H1 (cell line): ENCODE results near the gene TOM1L2. TPM values are rescaled to one million over a fixed set of nuclear protein-coding genes. Genes with fewer than 3 reads are reported as not detected.

ENCODE experiments used
- CTCF ChIA-PET: fragments of 300-600 bp; sonication (Branson Sonifier 250); formaldehyde crosslinking; loops from one replicate; lab custom pipeline; 2021; ENCODE audit not compliant: partially characterized antibody; lab: Charles Lee
- POLR2A ChIA-PET: fragments of 300-600 bp; sonication (Branson Sonifier 250); formaldehyde crosslinking; loops from one replicate; lab custom pipeline; 2021; ENCODE audit warnings: inconsistent platforms; ENCODE audit not compliant: partially characterized antibody; lab: Charles Lee
- DNase-seq, 2 experiments: peaks; one replicate each; pipeline versions ENCODE4 v3.0.0 to v3.0.0-alpha.2; 2010 to 2022; ENCODE audit warnings: low spot score in 2 of 2, low read depth in 1 of 2, mixed read lengths in 1 of 2
- FAIRE-seq: peaks from 2 replicates; lab custom pipeline; 2011; peaks lifted over from hg19 to GRCh38; lab: Jason Lieb, UNC
- H2AFZ ChIP-seq: 2 replicates; pipeline ENCODE4 v1.8.1; 2012; ENCODE audit warnings: low read length, inconsistent platforms
- H2AK5ac ChIP-seq: 2 replicates; pipeline ENCODE4 v1.6.1; 2013; ENCODE audit warnings: low read depth, low read length
- H2BK120ac ChIP-seq: replicated peaks from 2 replicates; pipeline ENCODE3; 2013; ENCODE audit warnings: low read depth, low read length, inconsistent platforms
- H2BK12ac ChIP-seq: 2 replicates; pipeline ENCODE4 v1.6.1; 2013; ENCODE audit warnings: low read depth, low read length
- H2BK15ac ChIP-seq: 2 replicates; pipeline ENCODE4 v1.6.1; 2013; ENCODE audit warnings: low read length
- H2BK20ac ChIP-seq: 2 replicates; pipeline ENCODE4 v1.6.1; 2013; ENCODE audit warnings: low read length
- H2BK5ac ChIP-seq: 2 replicates; pipeline ENCODE4 v1.6.1; 2013; ENCODE audit warnings: low read depth, low read length
- H3K14ac ChIP-seq: 2 replicates; pipeline ENCODE4 v1.6.1; 2013; ENCODE audit warnings: inconsistent platforms; ENCODE audit not compliant: insufficient read length
- H3K18ac ChIP-seq: 2 replicates; pipeline ENCODE4 v1.6.1; 2013; ENCODE audit warnings: low read length; ENCODE audit errors: extremely low read depth
- H3K23ac ChIP-seq: 2 replicates; pipeline ENCODE4 v1.6.1; 2013; ENCODE audit warnings: inconsistent platforms; ENCODE audit not compliant: insufficient read length
- H3K23me2 ChIP-seq: 2 replicates; pipeline ENCODE4 v1.6.1; 2013; ENCODE audit warnings: low read depth, low read length
- H3K27ac ChIP-seq: 2 replicates; pipeline ENCODE4 v1.6.1; 2011; ENCODE audit warnings: low read depth, low read length, inconsistent platforms
- H3K27me3 ChIP-seq, 4 experiments: replicated peaks in 1 of 4; 1 replicate in 1 of 4; 2 replicates in 3 of 4; pipeline versions ENCODE4 v1.6.1 to v1.8.1; 2011 to 2013; ENCODE audit warnings: low read length in 3 of 4, mild to moderate bottlenecking in 3 of 4, inconsistent platforms in 2 of 4, mixed read lengths in 2 of 4, moderate library complexity in 1 of 4; ENCODE audit not compliant: control insufficient read depth in 3 of 4, insufficient read depth in 3 of 4; ENCODE audit errors: extremely low read depth in 1 of 4
- H3K36me3 ChIP-seq, 4 experiments: 2 replicates each; pipeline versions ENCODE4 v1.6.1 to v1.8.1; 2011 to 2013; ENCODE audit warnings: mild to moderate bottlenecking in 4 of 4, low read length in 3 of 4, moderate library complexity in 2 of 4, control low read depth in 1 of 4, inconsistent platforms in 1 of 4; ENCODE audit not compliant: insufficient read depth in 4 of 4, control insufficient read depth in 2 of 4
- H3K4ac ChIP-seq: replicated peaks from 2 replicates; pipeline ENCODE3; 2013; ENCODE audit warnings: low read length, low read depth, mixed read lengths, inconsistent platforms; ENCODE audit not compliant: insufficient read length
- H3K4me1 ChIP-seq, 4 experiments: replicated peaks in 1 of 4; 1 replicate in 1 of 4; 2 replicates in 3 of 4; pipeline versions ENCODE4 v1.6.1 to v1.8.1; 2011 to 2013; ENCODE audit warnings: low read length in 3 of 4, inconsistent platforms in 2 of 4, mixed read lengths in 1 of 4; ENCODE audit not compliant: insufficient read depth in 4 of 4, control insufficient read depth in 3 of 4
- H3K4me2 ChIP-seq, 2 experiments: 2 replicates each; pipeline versions ENCODE4 v1.6.1 to v1.8.1; 2011 to 2013; ENCODE audit warnings: low read depth in 2 of 2, low read length in 2 of 2, control low read depth in 1 of 2, inconsistent platforms in 1 of 2, mild to moderate bottlenecking in 1 of 2; ENCODE audit not compliant: insufficient read depth in 1 of 2
- H3K4me3 ChIP-seq, 4 experiments: fragments of 200-600, 300-600 bp in 1 of 4; sonication (generic), shearing (Covaris generic), sonication (Bioruptor Twin) in 1 of 4; 2 replicates each; pipeline versions ENCODE4 v1.5.1 to v1.8.1; 2011 to 2016; ENCODE audit warnings: low read length in 4 of 4, low read depth in 3 of 4, control low read depth in 2 of 4, inconsistent platforms in 2 of 4, mild to moderate bottlenecking in 2 of 4, mixed read lengths in 1 of 4, moderate library complexity in 1 of 4; ENCODE audit not compliant: insufficient read depth in 2 of 4; ENCODE audit errors: extremely low read depth in 1 of 4
- H3K56ac ChIP-seq: replicated peaks from 2 replicates; pipeline ENCODE3; 2013; ENCODE audit warnings: low read depth, mild to moderate bottlenecking, mixed read lengths, low read length, inconsistent platforms; ENCODE audit not compliant: insufficient read length
- H3K79me1 ChIP-seq: 2 replicates; pipeline ENCODE4 v1.6.1; 2013; ENCODE audit warnings: low read depth, low read length, control low read depth
- H3K79me2 ChIP-seq, 2 experiments: 2 replicates each; pipeline versions ENCODE4 v1.6.1 to v1.8.1; 2012 to 2013; ENCODE audit warnings: low read length in 2 of 2, mild to moderate bottlenecking in 2 of 2, inconsistent platforms in 1 of 2; ENCODE audit not compliant: insufficient read depth in 2 of 2, control insufficient read depth in 1 of 2
- H3K9ac ChIP-seq, 4 experiments: replicated peaks in 1 of 4; 1 replicate in 1 of 4; 2 replicates in 3 of 4; pipeline versions ENCODE4 v1.6.1 to v1.8.1; 2011 to 2013; ENCODE audit warnings: low read depth in 3 of 4, low read length in 3 of 4, control low read depth in 2 of 4, mild to moderate bottlenecking in 2 of 4, moderate library complexity in 2 of 4, inconsistent platforms in 1 of 4; ENCODE audit errors: extremely low read depth in 1 of 4
- H3K9me3 ChIP-seq, 2 experiments: 2 replicates each; pipeline versions ENCODE4 v1.6.1 to v1.8.1; 2012 to 2013; ENCODE audit warnings: mild to moderate bottlenecking in 2 of 2, moderate library complexity in 2 of 2, control low read depth in 1 of 2, inconsistent platforms in 1 of 2, low read depth in 1 of 2, low read length in 1 of 2, mixed read lengths in 1 of 2; ENCODE audit not compliant: insufficient read depth in 2 of 2
- H4K20me1 ChIP-seq, 2 experiments: replicated peaks in 1 of 2; 2 replicates each; pipeline versions ENCODE3 to v1.8.1; 2011 to 2013; ENCODE audit warnings: inconsistent platforms in 2 of 2, low read length in 2 of 2, mild to moderate bottlenecking in 1 of 2; ENCODE audit not compliant: insufficient read depth in 2 of 2, control insufficient read depth in 1 of 2
- H4K5ac ChIP-seq: 2 replicates; pipeline ENCODE4 v1.6.1; 2013; ENCODE audit warnings: low read length, low read depth, mixed read lengths, inconsistent platforms; ENCODE audit not compliant: insufficient read length
- H4K8ac ChIP-seq: 2 replicates; pipeline ENCODE4 v1.8.0; 2013; ENCODE audit warnings: mild to moderate bottlenecking, moderate library complexity, low read length, inconsistent platforms; ENCODE audit not compliant: insufficient read depth; ENCODE audit errors: extremely low read depth
- H4K91ac ChIP-seq: replicated peaks from 2 replicates; pipeline ENCODE3; 2013; ENCODE audit warnings: low read length, mixed read lengths, inconsistent platforms; ENCODE audit not compliant: insufficient read length
- CBX5 ChIP-seq: fragments of 300-800, 300-1000 bp; sonication (generic); IDR thresholded peaks from 2 replicates; pipeline ENCODE4 v1.7.1; 2016; ENCODE audit warnings: antibody characterized with exemption, low read length, low read depth
- CEBPB ChIP-seq: IDR thresholded peaks from 2 replicates; pipeline ENCODE4 v1.6.1; 2012; ENCODE audit warnings: low read depth, low read length
- POLR2A ChIP-seq, 2 experiments: IDR thresholded peaks; 1 replicate in 1 of 2; 2 replicates in 1 of 2; pipeline ENCODE4 v1.6.1; 2011; ENCODE audit warnings: low read depth in 2 of 2, low read length in 2 of 2, mild to moderate bottlenecking in 2 of 2; ENCODE audit errors: control extremely low read depth in 1 of 2
- RBBP5 ChIP-seq: IDR thresholded peaks from 2 replicates; pipeline ENCODE4 v1.7.1; 2012; ENCODE audit warnings: low read depth, mild to moderate bottlenecking, inconsistent platforms, low read length, moderate library complexity, borderline replicate concordance
- WGBS, 2 experiments: shearing (Covaris generic) in 1 of 2; methylation state at CpG; one replicate each; pipeline versions ENCODE4 v1.1.6 to v1.1.7; 2013 to 2015; ENCODE audit warnings: low lambda C conversion rate in 2 of 2, mixed read lengths in 2 of 2, inconsistent platforms in 1 of 2, low coverage in 1 of 2, missing lambda C conversion rate in 1 of 2; ENCODE audit not compliant: insufficient replicate concordance in 2 of 2, insufficient coverage in 1 of 2, insufficient read length in 1 of 2; ENCODE audit errors: extremely low coverage in 1 of 2, missing lambda C conversion rate in 1 of 2; 5-methylcytosine and 5-hydroxymethylcytosine counted together
- polyA plus RNA-seq, 7 experiments: library from polyadenylated mRNA; depleted of rRNA in 3 of 7; stranded (reverse) in 5 of 7; unstranded in 2 of 7; fragments of >200 nt in 5 of 7; fragments of 200-250 nt in 2 of 7; gene quantifications; 1 replicate in 5 of 7; 2 replicates in 1 of 7; 4 replicates in 1 of 7; pipeline versions ENCODE4 v1.2.1 to v1.2.3, GENCODE V29; 2011 to 2013; ENCODE audit warnings: missing spikeins in 2 of 7, mixed read lengths in 2 of 7
- total RNA-seq: library from RNA; stranded (reverse); fragmentation: NEBNext Ultra II Directional; extraction: Animal tissue kit (Norgen Biotek cat#: 25700); gene quantifications from 2 replicates; pipeline ENCODE4 v1.2.1, GENCODE V29; 2021
- TF ChIP-seq, protein P1 (sequence below): IDR thresholded peaks from 2 replicates; pipeline ENCODE4 v1.6.1; 2012; ENCODE audit warnings: inconsistent platforms
- TF ChIP-seq, protein P2 (sequence below), 3 experiments: IDR thresholded peaks; 1 replicate in 2 of 3; 2 replicates in 1 of 3; pipeline versions ENCODE4 v1.5.1 to v1.6.1; 2011; ENCODE audit warnings: low read length in 3 of 3, mild to moderate bottlenecking in 3 of 3, inconsistent platforms in 2 of 3, low read depth in 1 of 3, moderate library complexity in 1 of 3; ENCODE audit not compliant: insufficient read depth in 1 of 3; ENCODE audit errors: control extremely low read depth in 1 of 3

Gene TOM1L2
- total and polyA plus RNA-seq, 2 of the 8 experiments (the other 6 are each of a cell fraction or from before 2014, with no cell fraction given): 2.0 to 3.4 TPM

DNA sequence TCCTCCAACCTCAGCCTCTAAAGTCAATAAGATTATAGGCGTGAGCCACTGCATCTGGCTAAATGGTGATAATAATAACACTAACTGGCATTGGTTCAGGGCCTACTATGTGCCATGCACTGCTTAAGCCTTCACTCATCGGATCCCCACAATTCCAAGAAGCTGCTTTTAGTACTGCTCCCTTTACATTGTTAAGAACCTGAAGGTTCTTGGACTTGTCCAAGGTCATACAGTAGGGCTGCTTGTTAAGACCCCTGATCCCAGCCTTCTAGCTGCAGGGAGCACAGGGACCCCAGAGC lies 142.0 kb downstream of the TOM1L2 start:
- no peak overlapping the region for H2BK12ac ChIP-seq
- no peak overlapping the region for H3K4me3 ChIP-seq
- no peaks in the 10 kb centered on the region for H3K27me3 ChIP-seq
- H4K20me1 ChIP-seq: peaks cover 36 to 57% of the 10 kb centered on the region in 2 experiments
- no peaks in the 10 kb centered on the region for H3K9me3 ChIP-seq
- H3K23ac ChIP-seq: no peak overlapping the region
- no peak overlapping the region for H3K9ac ChIP-seq
- no peak overlapping the region for H4K8ac ChIP-seq
- H2AK5ac ChIP-seq: no peak overlapping the region
- no peak overlapping the region for H2BK15ac ChIP-seq
- FAIRE-seq (no peak), DNase-seq (no peak)
- no peak overlapping the region for H3K4ac ChIP-seq
- no peaks in the 10 kb centered on the region for H3K23me2 ChIP-seq
- H2AFZ ChIP-seq: no peak overlapping the region
- TF ChIP-seq CEBPB (no peak), RBBP5 (no peak), CBX5 (no peak), POLR2A (IDR thresholded peaks at IDR 0.05; ENCODE audit: control extremely low read depth in 1 of 2, low read depth in 2 of 2, low read length in 2 of 2) (no peak)
- TF ChIP-seq, protein P1, sequence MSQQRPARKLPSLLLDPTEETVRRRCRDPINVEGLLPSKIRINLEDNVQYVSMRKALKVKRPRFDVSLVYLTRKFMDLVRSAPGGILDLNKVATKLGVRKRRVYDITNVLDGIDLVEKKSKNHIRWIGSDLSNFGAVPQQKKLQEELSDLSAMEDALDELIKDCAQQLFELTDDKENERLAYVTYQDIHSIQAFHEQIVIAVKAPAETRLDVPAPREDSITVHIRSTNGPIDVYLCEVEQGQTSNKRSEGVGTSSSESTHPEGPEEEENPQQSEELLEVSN: no peak
- TF ChIP-seq, protein P2, sequence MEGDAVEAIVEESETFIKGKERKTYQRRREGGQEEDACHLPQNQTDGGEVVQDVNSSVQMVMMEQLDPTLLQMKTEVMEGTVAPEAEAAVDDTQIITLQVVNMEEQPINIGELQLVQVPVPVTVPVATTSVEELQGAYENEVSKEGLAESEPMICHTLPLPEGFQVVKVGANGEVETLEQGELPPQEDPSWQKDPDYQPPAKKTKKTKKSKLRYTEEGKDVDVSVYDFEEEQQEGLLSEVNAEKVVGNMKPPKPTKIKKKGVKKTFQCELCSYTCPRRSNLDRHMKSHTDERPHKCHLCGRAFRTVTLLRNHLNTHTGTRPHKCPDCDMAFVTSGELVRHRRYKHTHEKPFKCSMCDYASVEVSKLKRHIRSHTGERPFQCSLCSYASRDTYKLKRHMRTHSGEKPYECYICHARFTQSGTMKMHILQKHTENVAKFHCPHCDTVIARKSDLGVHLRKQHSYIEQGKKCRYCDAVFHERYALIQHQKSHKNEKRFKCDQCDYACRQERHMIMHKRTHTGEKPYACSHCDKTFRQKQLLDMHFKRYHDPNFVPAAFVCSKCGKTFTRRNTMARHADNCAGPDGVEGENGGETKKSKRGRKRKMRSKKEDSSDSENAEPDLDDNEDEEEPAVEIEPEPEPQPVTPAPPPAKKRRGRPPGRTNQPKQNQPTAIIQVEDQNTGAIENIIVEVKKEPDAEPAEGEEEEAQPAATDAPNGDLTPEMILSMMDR (IDR thresholded peaks at IDR 0.05; ENCODE audit: control extremely low read depth in 1 of 3, insufficient read depth in 1 of 3, low read depth in 1 of 3, low read length in 3 of 3): no peak
- 95% methylated on average over 2 of the region's 2 CpGs; no CpG with 5 or more reads in 1 of the 2 experiments for WGBS, 2 experiments
- POLR2A ChIA-PET: interaction anchor here (1.1 to 24.7 kb wide), 6 partner anchors 0 to 75 kb away, joined by 3 to 532 read pairs (median 25); partner anchors contain the start of gene SREBF1
- H3K79me1 ChIP-seq: peaks cover 30% of the 10 kb centered on the region
- peaks cover 0 to 13% (median 1%) of the 10 kb centered on the region in 4 experiments; a peak in 5 of 8 replicates for H3K36me3 ChIP-seq
- peaks cover 0 to 14% (median 2%) of the 10 kb centered on the region in 4 experiments; a peak in 6 of 7 replicates for H3K4me1 ChIP-seq
- no peak overlapping the region for H3K4me2 ChIP-seq
- H3K56ac ChIP-seq: no peak overlapping the region
- H2BK5ac ChIP-seq: no peak overlapping the region
- CTCF ChIA-PET: interaction anchor here (0.7 to 3.4 kb wide), 6 partner anchors 10 to 202 kb away, joined by 3 to 14 read pairs (median 6); no protein-coding TSS in a partner anchor
- H4K5ac ChIP-seq: no peak overlapping the region
- no peak overlapping the region for H3K14ac ChIP-seq
- H4K91ac ChIP-seq: no peak overlapping the region
- peaks cover 33 to 88% of the 10 kb centered on the region in 2 experiments for H3K79me2 ChIP-seq
- no peak overlapping the region for H3K27ac ChIP-seq
- H2BK20ac ChIP-seq: no peak overlapping the region
- no peak overlapping the region for H3K18ac ChIP-seq
- H2BK120ac ChIP-seq: no peak overlapping the region
